GM18499 (cell line): Measurements from ENCODE around the gene CAPN5.
A peak's percentile ranks its signal among the peaks of the same experiment; 100 is the strongest.

Source experiments
- ATAC-seq: cut with Tn5 transposase; IDR thresholded peaks from one replicate; pipeline ENCODE4 v1.9.1; 2021; ENCODE audit warnings: moderate number of reproducible peaks; ENCODE audit not compliant: insufficient read depth, unreplicated experiment

Gene CAPN5

DNA sequence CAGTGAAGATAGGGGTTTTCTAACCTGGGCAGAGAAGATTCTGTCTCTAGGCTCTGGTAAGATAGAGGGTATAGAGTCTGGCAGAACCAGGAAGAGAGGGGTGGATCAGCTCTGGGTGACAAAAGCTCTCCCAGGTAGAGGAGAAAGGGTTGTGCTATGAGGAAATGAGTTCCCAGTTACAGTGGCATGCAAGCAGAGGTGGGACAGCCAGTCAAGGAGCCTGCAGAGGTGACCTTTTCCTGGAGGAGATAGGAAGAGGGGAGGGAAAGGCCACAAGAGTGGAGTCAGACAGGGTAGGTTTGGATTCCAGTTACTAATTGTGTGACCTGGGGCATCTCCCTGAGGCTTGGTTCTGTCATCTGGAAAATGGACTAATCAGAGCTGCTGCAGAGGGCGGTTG lies 3.4 kb upstream of the CAPN5 start:
- ATAC-seq, result no peak

DNA sequence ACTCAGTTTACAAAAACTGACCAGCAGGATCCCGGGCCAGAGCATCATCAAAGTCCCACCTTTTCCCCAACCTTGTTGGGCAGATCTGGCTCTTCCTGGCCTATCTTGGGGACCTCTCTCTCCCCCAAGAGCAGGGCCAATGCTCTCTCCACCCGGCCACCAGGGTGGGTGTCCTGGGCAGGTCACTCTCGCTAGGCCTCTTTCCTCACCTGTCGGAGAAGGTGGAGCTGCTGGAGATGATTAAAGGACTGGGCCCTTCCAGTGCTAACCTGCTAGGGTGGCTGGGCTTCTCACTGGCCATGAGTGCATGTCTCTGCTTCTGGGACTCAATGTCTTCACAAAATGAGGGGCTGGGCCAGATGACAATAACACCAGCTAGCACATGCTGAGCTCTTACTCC lies 2.9 kb upstream of the CAPN5 start:
- no peak for ATAC-seq

DNA sequence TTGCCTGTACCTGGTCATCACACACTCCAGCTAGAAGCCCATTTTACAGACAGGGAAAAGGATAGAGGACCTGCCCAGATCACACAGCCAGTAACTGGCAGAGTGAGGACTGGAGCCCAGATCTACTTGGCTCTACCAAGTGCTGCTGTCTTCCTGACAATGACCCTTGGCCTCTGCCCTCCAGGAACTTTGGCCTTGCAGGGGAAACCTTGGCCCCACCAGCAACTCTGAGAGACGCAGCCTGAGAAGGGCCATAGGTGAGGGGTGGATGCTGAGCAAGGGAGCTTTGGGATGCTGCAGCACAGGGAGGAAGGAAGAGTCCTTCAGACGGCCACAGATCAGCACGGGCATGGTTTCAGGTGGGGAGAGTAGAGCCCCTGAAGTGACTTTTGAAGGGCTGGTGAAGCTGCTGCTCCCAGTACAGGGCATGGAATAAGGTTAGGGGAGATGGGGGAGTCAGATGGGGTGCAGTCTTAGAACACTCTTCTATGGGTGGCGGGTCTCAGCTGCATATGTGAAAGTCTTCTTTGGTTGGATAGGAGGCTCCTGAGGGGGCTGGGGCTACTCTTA lies 2.0 kb upstream of the CAPN5 start:
- no peak for ATAC-seq

DNA sequence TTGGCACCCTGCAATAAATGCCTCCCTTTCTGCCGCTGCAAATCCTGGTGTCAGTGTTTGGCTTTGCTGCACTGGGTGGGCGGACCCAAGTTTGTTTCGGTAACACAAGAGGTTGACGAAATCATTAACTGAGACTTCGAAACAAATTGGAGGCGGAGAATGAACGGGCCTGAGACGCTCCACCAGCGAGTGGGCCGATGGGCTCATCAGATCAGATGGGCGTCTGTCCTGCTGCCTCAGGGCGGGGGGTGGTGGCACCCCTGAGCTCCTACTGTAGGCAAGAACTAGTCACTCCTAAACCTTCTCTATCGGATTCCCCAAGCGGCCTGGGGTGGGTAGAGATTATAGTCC lies 918 bp upstream of the CAPN5 start:
- ATAC-seq, result peak; percentile 12

DNA sequence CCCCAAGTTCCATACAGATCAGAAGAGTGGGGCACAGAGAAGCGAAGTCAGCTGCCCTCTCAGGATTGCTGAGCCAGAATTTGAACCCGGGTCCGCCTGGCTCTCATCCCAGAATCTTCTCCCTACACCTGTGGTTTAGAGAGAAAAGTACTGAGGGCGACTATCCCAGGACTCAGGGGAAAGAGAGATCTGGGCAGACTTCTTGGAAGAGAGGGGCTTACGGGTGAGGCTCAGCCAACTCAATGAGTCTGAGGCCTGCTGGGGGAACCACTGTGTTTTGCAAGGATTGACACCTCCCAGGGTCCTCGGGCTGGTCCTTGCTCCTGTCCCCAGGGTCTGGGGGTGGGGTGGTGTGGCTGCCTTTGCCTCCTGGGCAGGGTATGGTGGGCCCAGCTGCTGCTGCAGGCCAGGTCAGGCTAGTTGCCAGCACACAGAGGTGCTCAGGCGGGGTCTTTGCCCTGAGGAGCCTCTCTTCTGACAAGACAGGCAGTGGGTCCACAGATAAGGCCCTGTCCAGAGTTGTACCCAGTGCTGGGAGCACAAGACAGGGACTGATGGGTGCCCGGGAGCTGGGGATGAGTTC lies 1.2 kb downstream of the CAPN5 start:
- ATAC-seq, result no peak

DNA sequence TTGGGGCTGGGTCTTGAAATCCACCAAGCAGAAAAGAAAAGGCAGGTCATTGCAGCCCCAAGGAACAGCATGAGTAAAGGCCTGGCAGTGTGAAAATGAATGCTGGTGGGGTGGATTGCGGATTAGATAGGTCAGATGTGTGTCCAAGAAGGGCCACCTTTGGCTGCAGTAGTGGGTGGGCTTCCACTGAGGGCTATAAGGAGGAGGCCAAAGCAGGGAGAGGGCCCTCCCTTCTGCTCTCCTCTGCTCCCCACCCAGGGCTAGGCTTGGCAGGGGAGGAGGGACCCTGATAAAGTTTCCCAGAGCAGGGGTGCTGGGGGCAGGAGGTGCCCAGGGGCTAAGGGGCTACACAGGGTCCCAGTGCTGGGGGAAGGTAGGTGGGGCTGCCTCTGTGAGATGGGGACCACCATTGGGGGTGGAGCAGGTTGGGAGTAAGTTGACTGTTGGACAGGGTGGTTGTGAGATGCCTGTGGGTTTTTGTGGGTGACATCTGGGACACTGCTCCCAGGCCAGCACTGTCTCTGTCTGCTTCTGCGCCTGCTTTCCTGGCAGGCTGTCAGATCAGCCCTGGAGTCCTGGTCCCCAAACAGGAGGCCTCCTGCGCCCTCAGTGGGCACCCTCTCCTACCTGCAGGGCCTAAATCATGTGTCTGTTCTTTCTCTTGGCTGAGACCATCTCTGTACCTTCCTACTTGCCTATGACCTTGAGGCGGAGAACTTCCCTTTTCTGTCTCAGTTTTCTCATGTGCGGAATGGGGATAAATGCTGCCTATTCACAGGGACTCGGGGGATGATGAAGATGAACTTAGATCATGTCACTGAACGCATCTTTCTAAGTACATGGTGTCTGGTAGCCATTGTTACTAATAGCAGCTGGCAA lies 1.9 kb downstream of the CAPN5 start:
- no peak for ATAC-seq

DNA sequence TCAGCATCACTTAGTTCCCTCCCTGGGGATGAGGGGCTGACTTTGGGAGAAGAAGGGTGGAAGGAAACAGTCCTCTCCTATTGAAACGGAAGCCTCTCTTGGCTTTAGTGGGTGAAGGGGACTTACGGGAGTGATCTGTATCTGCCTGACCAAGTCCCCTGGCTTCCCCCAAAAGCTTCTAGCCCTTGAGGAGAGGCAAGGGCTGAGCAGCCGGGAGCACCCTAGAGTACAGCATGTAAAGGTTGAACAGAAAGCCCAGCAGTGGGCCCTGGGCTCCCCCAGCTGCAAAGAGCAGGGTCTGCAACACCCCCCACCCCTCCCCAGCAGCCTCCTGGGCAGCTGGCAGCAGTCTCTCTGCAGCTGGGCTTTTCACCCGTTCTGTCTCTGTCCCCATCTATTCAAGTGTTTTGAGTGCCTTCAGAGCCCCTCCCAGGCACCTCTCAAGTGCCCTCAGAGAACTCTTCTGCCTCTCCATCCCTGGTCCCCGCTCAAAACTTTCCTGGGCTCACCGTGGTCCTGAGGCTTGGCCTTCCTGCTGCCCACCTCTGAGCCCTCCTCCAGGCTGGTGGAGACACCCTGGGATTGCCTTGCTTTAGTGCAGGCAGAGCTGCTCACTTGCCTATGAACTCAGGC lies 2.7 kb downstream of the CAPN5 start:
- no peak for ATAC-seq

DNA sequence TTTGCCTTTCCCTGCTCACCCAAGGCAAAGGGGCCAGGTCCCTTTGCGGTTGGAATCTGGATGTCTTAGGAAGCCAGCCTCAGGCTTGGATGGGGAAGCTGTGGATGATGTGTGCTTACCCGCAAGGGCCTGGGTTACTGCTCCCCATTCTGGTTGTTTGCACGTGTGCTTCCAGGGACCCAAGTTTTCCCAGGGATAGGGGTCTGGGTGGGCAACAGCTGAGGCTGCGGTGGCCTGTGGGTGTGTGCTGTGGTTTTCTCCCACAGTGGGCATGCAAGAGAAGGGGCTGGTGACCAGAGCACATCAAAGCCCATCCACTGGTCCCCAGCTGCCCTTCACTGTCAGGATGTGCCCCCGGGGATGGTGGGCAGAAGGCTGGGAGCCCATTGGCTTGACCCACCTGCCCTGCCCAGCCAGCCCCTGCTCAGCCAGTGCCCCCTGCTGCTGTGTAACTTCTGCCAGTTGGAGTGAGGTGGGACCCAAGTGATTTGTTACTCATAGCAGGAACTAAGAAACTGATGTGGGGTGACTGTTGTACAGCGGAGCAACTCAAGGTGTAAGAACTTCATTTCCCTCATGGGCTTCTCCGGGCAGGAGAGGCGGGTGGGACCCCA lies 3.3 kb downstream of the CAPN5 start:
- no peak for ATAC-seq

DNA sequence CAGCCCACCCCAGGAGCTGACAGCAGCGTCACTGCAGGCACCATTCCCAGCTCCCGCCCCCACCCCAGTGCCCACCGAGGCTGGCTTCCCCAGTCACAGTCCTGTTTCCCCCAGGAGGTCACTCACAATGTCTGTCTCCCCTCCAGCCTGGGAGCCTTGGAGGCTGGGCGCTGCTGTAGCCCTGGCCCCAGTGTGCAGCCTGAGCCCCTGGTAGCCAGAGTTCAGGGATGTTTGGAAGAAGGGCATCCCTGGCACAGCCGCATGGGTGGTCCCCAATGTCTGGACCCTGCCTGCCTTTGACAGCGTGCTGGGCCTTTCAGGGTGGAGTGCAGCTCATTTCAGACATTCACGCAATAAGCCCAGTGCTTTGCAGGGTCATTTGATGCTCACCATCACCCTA lies 4.3 kb downstream of the CAPN5 start:
- ATAC-seq, result no peak

DNA sequence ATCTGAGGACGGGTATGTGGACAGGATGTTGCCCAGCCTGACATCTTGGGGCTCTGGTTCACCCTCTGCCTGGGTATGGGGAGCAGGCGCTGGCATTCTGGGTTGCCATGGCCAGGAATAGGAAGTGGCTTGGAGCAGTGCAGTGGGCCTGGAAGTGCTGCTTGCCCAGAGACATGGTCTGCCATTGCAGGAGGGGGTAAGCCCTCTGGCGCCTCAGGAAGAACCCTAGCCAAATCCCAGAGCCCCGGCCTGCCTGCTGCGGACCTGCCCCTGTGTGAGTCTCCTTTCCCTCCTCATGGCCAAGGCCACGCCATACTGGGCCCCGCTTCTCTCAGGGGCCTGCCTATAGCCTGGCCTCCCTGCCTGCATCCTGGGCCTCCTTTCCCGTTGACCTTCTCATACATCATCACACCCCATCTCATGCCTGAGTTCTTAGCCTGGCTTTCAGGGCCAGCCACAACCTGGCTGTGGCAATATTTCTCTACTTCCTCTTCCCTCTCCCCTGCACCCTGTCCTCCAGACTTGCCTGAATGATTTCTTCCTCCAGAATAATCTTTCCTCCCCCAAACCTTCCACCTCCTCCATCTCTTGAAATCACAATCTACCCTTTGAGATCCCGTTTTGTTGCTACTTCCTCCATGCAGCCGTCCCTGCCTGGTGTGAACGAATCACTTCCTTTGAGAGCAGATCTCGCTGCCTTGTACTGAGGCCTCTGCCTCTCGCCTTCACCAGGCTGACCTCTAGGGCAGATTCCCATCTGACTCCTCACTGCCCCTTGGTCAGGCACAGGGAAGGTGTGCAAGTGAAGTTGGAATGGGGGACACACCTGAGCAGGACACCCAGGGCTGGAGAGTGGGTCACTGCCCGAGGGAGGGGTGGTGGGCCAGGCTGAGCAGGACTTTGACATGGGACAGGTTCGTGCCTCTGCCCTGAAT lies 5.2 kb downstream of the CAPN5 start:
- ATAC-seq, result no peak

DNA sequence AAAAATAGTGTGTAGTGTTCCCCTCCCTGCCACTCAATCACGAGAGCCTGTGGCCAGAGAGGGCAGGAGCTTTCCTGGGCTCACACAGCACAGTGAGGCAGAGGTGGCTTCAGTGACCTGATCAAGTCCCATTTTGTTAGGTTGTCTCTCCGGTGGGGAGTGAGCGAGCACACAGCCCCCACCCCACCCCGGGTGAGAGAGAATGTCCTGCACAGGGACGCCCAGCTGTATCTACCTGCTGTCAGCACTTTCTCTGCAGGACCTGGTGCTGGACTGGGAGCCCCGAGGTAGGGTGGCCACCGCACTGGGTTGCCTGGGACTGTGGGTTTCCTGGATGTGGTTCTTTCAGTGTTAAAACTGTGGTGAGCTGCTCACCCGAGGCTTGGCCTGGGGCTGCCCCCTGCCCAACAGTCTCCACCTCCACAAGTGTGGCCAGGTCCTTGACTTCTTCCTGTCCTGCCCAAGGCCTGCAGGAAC lies 6.1 kb downstream of the CAPN5 start:
- no peak for ATAC-seq

DNA sequence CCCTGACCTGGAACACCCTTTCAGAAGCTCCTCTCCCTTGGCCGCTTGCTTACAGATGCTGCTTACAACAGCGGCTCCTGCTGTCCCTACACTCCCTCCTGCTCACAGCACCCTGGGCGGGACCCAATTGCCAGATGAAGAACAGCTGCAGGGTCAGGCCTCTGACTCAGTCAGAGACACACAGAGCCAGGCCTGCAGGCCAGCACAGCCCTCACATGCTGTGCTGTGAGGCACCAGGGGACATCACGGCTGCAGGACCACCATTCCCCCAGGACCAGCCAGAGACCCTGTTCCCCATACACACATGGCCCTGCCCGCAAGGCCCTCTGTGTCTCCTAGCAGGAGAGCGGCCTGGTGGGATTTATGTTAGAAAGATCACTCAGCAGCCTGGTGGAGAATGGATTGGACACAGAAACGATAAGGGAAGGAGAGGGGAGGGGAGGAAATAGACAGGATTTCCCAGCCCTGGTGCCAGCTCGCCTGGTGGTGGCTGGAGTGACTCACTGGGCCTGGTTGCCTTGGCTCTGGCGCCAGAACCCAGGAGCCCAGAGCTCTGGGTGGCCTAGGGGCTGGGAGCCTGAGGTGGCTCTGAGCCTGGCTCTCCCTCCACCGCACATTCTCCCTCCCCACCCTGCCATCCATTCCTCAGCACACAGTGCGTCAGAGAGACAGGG lies 6.7 kb downstream of the CAPN5 start:
- no peak for ATAC-seq

DNA sequence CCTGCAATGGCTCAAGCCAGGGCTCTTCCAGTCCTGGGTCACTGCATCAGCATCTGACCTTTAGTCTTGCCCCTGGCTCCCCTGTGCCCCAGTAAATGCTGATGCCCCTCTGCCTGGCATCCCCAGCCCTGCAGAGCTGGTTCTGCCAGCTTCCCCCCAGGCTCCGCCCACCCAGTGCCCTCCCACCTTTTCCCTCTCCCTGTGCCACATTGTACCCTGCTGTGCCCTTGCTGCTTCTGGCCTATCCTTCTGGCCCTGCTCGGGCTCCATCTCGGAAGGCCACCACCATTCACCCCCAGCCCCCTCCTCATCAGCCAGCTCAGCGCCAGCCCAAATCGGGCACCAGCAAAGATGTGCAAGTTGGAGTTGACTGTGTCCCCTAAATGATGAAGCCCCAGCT lies 7.4 kb downstream of the CAPN5 start:
- no peak for ATAC-seq

DNA sequence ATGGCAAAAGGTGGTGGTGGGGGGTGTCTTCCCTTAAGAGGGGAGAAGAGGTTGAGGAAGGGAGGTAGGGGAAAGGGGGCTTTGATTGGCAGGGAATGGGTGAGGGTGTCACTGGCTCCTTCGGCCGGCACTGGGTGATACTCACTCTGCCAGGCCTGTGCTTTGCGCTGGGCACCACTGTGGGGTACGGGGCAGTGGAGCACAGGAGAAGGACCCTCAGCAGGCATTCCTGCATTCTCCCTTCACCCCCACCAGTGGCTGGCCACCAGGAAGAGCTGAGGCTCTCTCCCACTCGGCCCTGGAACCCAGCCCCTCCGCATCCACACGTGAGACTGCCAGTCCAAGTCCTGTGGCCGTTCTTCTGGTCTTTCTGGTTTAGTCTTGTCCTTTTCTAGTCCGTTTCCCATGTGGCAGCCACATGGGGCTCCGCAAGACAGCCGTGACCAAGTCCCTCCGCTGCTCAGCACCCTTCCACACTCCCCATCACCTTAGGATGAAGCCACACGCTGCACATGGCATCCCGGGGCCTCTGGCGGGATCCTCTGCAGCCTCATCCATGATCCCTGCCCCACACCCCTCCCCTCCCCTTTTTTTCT lies 8.0 kb downstream of the CAPN5 start:
- no peak for ATAC-seq

DNA sequence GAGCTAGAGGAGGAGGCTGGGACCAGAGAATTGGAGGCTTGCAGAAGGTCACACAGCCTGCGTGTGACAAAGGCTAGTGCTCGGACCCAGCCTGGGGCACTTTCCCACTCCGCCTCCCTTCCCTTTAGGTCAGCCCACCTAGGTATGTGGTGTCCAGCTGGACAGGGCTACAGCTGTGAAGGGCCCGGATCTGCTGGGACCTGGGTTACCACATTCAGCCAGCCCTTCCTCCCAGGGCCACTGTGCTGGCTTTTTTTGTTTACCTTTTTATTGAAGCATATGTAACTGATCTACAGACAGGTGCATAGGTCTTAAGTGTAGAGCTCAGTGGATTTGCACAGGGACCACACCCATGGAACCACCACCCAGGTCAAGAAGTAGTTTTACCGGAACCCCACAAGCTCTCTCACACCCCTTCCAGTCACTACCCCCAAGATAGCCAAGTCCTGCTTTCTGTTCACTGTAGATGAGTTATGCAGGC lies 8.7 kb downstream of the CAPN5 start:
- ATAC-seq, result no peak

DNA sequence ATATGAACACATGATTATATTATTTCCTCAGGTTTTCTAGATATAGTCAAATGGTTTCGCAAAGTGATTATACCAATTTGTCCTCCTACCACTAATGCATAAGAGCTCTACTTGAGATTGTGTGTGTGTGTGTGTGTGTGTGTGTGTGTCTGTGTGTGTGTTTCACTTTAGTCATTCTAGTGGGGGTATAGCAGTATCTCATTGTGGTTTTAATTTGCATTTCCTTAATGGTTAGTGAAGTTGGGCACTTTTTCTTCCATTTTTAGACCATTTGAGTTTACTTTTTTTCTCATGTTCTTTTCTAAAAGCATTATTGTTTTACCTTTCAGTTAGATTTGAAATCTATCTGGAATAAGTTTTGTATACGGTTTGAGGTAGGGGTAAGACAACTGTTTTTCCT lies 12.9 kb downstream of the CAPN5 start:
- ATAC-seq, result no peak

DNA sequence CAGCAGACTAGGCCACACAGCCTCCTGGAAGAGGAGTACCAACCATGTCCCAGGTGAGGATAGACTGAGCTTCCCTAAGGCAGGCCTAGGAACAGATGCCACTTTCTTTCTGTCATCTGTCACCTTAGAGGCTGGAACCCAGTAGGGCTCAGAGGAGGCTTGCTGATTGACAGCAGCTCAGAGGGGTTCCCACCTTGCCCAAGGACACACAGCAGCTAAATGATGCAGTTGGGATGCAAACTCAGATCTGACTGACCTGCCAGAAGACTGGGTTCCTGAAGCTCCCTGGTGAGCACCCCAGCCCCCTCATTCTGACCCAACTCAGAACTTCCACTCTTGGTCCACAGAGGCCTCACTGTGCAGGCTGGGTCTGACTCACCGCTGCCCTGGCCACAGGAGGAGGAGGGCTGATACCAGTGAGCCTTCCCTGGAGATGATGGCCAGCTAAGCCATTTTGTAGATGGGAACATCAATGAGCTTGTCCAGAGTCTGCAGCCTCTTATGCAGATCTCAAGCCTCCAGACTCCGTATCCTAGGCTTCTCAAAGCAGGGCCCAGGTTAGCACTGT lies 14.0 kb downstream of the CAPN5 start:
- ATAC-seq, result no peak

DNA sequence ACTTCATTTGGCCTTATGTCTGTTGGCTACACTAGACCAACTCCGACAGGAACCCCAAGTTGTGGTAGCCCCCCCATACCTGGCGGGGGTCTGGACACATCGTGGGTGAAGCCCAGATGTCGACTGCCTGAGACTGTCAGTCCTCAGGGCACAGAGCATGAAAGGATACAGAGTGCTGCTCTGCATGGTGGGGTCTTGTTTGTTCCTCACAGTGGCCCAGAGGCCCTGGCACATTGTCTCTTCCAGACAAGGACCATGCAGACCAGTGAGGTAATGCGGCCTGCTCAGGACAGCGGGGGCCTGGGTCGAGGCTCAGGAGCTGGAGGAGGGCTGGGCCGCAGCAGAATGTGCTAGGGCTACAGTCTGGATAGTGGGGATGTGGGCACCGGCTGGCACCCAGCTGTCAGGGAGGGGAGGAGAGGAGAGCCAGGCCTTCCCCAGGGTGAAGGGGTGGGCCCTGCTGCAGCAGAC lies 14.6 kb downstream of the CAPN5 start:
- ATAC-seq, result no peak
